HG02610 (cell line): ENCODE measurements around the gene OPN4.
"Not testable (repeated sequence)": the region's sequence is repeated elsewhere in the genome, so short reads cannot be mapped to it uniquely, and the experiment has no call there.

ENCODE experiments used
- ATAC-seq: cut with Tn5 transposase; IDR thresholded peaks from one replicate; pipeline ENCODE4 v1.9.1; 2021; ENCODE audit warnings: mild to moderate bottlenecking, moderate library complexity; ENCODE audit not compliant: unreplicated experiment

OPN4 gene

GRCh38 chr10:86654411-86655172 is at the start of gene OPN4:
OPN4 (plus strand) TSS chr10:86654547; CDS start chr10:86654784, 237 bp downstream.
- no peak for ATAC-seq

- no peak for ATAC-seq
These were observed 46.7 kb upstream of the OPN4 start for GRCh38 chr10:86607674-86608073.

DNA sequence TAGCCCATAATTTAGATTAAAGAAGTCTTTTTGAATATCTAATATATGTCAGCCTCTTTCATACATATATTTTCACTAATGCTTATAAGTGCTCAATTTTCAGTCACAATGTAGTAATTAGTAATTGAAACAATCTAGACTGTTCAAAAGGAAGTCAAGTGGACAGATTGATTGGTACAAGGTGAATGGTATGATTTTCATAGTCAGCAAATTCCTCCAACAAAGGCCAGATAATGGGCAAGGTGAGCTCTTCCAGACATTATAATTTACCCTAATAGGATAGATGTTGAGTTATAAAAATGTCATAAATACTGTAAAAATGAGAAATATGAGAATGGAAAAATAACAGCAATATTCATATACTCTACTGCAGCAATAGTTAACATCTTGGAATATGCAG is 44.4 kb upstream of the OPN4 start:
- no peak for ATAC-seq

- no peak for ATAC-seq
These were observed 43.0 kb upstream of the OPN4 start for GRCh38 chr10:86611386-86611785.

- no peak for ATAC-seq
These were observed 41.3 kb upstream of the OPN4 start for GRCh38 chr10:86613096-86613495.

- no peak for ATAC-seq
These were observed 40.4 kb upstream of the OPN4 start for GRCh38 chr10:86613905-86614304.

GRCh38 chr10:86614853-86615252 is 39.5 kb upstream of the OPN4 start:
- no peak for ATAC-seq

GRCh38 chr10:86617278-86617677 is 37.1 kb upstream of the OPN4 start:
- not testable (repeated sequence) for ATAC-seq

- ATAC-seq = no peak
These were observed 26.0 kb upstream of the OPN4 start for GRCh38 chr10:86628311-86628710.

DNA sequence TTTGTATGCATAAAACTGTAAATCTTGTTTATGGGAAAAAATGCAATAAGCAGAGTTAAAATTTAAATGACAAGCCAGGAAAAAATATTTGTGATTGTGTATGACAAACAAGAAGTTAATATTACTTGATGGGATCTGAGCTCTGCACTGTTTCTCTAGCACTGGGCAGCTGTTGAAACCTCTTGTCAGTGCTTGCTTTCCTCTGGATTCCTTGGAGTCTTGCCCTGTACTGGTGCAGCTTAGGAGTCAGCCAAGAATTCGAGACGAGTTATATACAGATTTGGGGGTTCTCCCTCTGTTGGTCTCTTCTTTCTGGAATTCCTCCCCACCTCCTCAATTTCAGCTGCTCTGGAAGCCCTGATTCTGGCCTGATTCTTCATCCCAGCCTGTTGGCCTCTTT is 24.3 kb upstream of the OPN4 start:
- ATAC-seq = no peak

- ATAC-seq = no peak
These were observed 22.1 kb upstream of the OPN4 start for GRCh38 chr10:86632009-86632800.

- ATAC-seq = no peak
These were observed 21.4 kb upstream of the OPN4 start for GRCh38 chr10:86632951-86633350.

DNA sequence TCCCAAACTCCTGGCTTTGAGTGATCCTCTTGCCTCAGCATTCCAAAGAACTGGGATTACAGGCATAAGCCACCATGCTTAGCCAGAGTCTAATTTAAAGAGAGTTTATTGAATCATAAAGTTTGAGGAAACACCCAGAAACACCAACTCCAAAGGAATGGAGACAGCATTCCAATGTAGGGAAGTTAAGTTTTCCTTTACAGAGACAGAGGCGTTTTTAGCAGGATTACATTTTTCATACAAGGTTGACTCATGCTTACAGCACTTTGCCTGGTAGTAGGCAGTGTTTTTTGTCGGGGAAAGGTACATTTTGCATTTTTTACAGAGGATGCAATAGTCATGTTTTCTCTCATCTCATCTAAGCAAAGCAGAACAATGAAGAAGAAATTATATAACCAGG is 18.9 kb upstream of the OPN4 start:
- ATAC-seq = no peak

DNA sequence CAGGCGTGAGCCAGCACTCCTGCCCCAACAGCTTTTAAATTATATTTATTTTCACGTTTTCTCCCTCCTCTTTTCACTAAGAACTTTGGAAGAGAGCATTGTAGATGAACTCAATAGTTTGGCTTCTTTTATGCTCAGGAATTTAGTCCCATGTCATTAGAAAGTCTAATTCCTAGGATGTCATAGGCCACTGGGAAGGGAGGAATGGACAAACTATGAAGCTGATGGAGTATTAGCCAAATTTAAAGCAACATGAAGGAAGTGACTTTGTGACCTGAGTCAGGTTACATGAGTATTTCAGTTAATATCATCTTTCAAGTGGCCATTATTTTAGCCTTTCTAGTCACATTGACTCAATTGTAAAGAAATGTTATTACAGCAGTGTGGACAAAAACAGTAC is 18.0 kb upstream of the OPN4 start:
- no peak for ATAC-seq

DNA sequence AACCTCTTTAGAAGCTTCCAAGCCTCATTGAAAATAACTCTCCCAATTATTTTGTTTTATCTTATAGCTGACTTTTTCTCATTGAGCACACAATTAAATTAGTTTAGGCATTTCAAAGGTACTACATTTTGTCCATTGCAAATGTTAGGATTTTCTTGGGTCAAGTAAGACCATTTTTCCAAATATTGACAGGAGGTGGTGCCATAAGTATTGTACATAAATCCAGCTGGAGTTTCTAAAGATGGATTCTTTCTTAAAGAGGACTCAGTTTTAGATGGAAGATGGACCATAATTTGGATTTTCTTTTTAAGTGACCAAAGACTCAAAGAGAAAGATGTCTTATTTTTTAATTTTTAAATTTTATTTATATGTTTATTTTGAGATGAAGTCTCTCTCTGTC is 12.3 kb upstream of the OPN4 start:
- ATAC-seq = no peak

- peak; percentile 23 for ATAC-seq
These were observed 11.8 kb upstream of the OPN4 start for GRCh38 chr10:86642499-86642898.

DNA sequence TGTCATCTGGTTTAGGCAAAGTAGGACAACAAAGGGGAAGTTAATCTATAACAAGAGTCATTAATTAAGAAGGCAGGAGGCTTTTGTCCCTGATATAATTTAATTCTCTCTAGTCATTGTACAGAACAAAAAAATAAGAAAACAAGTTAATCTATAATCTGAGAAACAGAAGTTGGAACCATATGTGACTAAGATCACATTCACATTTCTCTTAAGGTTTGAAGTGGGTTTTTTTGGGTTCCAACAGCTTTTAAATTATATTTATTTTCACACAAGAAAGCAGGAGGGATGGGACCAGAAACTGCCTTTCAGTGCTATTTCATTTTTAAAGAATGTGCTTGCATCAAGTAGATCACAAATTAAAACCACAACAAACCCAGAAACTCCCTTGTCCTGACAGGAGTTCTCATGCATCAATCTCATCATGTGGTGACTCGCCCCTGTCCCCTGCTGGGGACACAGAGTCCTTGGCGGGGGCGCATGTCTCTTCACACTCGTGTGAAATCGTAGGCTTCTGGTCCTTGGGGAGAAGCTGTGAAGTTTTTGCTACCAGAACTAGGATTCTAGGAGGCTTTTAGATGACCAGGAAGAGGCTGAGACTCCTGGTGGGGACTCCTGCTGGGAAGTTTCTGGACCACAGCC is 10.1 kb upstream of the OPN4 start:
- peak; percentile 46 for ATAC-seq

DNA sequence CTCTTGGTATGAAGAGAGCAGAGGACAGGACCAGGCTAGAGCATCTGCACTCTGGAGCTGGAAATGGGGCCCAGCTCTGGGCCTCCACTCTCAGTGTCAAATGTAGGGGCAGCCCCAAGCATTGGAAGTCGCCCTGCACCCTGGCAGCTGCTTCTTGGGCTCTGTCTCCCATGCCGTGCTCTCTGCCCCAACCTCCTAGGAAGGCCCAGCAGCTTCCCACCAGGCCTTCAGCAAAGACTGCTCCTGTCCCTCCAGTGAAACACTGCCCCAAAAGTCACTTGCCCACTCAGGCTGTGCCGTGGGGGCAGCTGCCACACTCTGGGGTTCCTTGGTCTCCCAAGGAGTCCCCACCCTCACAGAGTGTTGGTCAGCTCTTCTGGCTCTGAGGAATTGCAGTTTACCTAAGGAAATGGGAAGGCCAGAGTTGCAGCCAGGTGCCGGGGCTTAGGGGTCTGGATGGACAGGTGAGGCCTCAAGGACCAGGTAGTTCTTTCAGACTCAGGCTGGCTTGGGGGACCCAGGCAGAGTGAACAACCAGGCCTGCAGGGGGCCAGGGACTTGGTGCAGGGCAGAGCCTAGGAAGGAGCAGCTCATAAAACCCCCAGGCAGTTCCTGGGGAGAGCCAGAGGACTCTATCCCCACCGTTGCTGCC is 9.4 kb upstream of the OPN4 start:
- ATAC-seq = peak; percentile 30

- not testable (repeated sequence) for ATAC-seq
These were observed 8.7 kb upstream of the OPN4 start for GRCh38 chr10:86645621-86646165.

GRCh38 chr10:86646532-86646931 is 7.8 kb upstream of the OPN4 start:
- ATAC-seq = no peak

- no peak for ATAC-seq
These were observed 7.4 kb upstream of the OPN4 start for GRCh38 chr10:86646933-86647332.
